GM12878 (cell line): ENCODE data around the gene MMADHC. TPM values are rescaled to one million over a fixed set of nuclear protein-coding genes. Genes with fewer than 3 reads are reported as not detected.

Experiments
- ATAC-seq: fragments of 200-7000 bp; cut with Tn5 transposase; 3 replicates; pipeline ENCODE4 v1.9.1; 2020; ENCODE audit warnings: mild to moderate bottlenecking, moderate library complexity
- Bru-seq: library from RNA; stranded (reverse); fragments of 400-500 nt; gene quantifications from one replicate; lab custom pipeline; 2021; lab: Mats Ljungman, UMichigan
- BruChase-seq, 2 experiments: library from RNA; stranded (reverse); fragments of 400-500 nt; gene quantifications; one replicate each; lab custom pipeline; 2021; lab: Mats Ljungman, UMichigan
- BruUV-seq: library from RNA; stranded (reverse); fragments of 400-500 nt; replicated peaks from 2 replicates; lab custom pipeline; 2021; lab: Mats Ljungman, UMichigan
- CTCF ChIA-PET: fragments of 300-600 bp; sonication (Branson Sonifier 250); formaldehyde crosslinking; extraction: SDS; loops from one replicate; lab custom pipeline; 2021; ENCODE audit warnings: inconsistent platforms; lab: Yijun Ruan, JAX
- POLR2A ChIA-PET: fragments of 350-600 bp; formaldehyde crosslinking; extraction: SDS; loops from one replicate; lab custom pipeline; 2021; ENCODE audit warnings: inconsistent platforms; lab: Charles Lee
- RAD21 ChIA-PET: fragments of 300-600 bp; sonication (Branson Sonifier 250); formaldehyde crosslinking; loops from one replicate; lab custom pipeline; 2023; ENCODE audit warnings: antibody characterized with exemption; ENCODE audit not compliant: unreplicated experiment; lab: Charles Lee
- SMC1A ChIA-PET: fragments of 300-600 bp; sonication (Branson Sonifier 250); formaldehyde crosslinking; loops from one replicate; lab custom pipeline; 2023; ENCODE audit not compliant: unreplicated experiment, uncharacterized antibody; lab: Charles Lee
- DNase-seq: peaks from one replicate; pipeline ENCODE4 v3.0.0-alpha.2; 2011; ENCODE audit warnings: low read depth, low spot score
- FAIRE-seq: peaks from 3 replicates; lab custom pipeline; 2011; peaks lifted over from hg19 to GRCh38; lab: Jason Lieb, UNC
- H2AFZ ChIP-seq: 2 replicates; pipeline ENCODE4 v1.6.0; 2011; ENCODE audit warnings: low read depth, low read length, control low read depth; ENCODE audit not compliant: control insufficient read depth
- H3K27ac ChIP-seq: 2 replicates; pipeline ENCODE4 v1.5.1; 2011; ENCODE audit warnings: control low read depth; ENCODE audit not compliant: control insufficient read depth, insufficient read depth
- H3K27me3 ChIP-seq, 2 experiments: replicated peaks in 1 of 2; 2 replicates each; pipeline versions ENCODE4 v1.6.0 to v1.6.1; 2011; ENCODE audit warnings: low read length in 1 of 2; ENCODE audit not compliant: control insufficient read depth in 2 of 2, insufficient read depth in 2 of 2
- H3K36me3 ChIP-seq, 2 experiments: 2 replicates each; pipeline ENCODE4 v1.5.1; 2011; ENCODE audit warnings: low read length in 1 of 2; ENCODE audit not compliant: control insufficient read depth in 2 of 2, insufficient read depth in 2 of 2
- H3K4me1 ChIP-seq: 2 replicates; pipeline ENCODE4 v1.6.1; 2011; ENCODE audit warnings: mild to moderate bottlenecking, low read length, moderate library complexity, mixed read lengths; ENCODE audit not compliant: control insufficient read depth, insufficient read depth
- H3K4me2 ChIP-seq: 2 replicates; pipeline ENCODE4 v1.6.0; 2011; ENCODE audit warnings: control low read depth; ENCODE audit not compliant: control insufficient read depth, insufficient read depth
- H3K4me3 ChIP-seq: fragments of 200-600 bp; sonication (generic); 2 replicates; pipeline ENCODE4 v1.5.1; 2016
- H3K79me2 ChIP-seq: 2 replicates; pipeline ENCODE4 v1.6.0; 2011; ENCODE audit warnings: low read length; ENCODE audit not compliant: control insufficient read depth, insufficient read depth
- H3K9ac ChIP-seq: 2 replicates; pipeline ENCODE4 v1.8.0; 2011; ENCODE audit warnings: low read length, control low read depth, mixed read lengths; ENCODE audit not compliant: control insufficient read depth, insufficient read depth
- H3K9me3 ChIP-seq: replicated peaks from 3 replicates; pipeline ENCODE4 v1.5.1; 2011; ENCODE audit warnings: mild to moderate bottlenecking, low read length; ENCODE audit not compliant: control insufficient read depth, insufficient read depth
- H4K20me1 ChIP-seq: 2 replicates; pipeline ENCODE4 v1.6.0; 2011; ENCODE audit not compliant: control insufficient read depth, insufficient read depth
- BMI1 ChIP-seq: fragments of 450-650 bp; IDR thresholded peaks from 2 replicates; pipeline ENCODE4 v1.6.1; 2016; ENCODE audit warnings: mild to moderate bottlenecking, moderate library complexity, borderline replicate concordance
- EZH2 ChIP-seq: IDR thresholded peaks from 2 replicates; pipeline ENCODE4 v1.6.1; 2012; ENCODE audit warnings: low read depth, mild to moderate bottlenecking, control low read depth, inconsistent platforms, low read length, borderline replicate concordance; ENCODE audit not compliant: control insufficient read depth
- KAT2A ChIP-seq: conservative IDR thresholded peaks from 2 replicates; pipeline ENCODE4 v1.6.1; 2011; ENCODE audit warnings: low read depth, low read length; ENCODE audit not compliant: control insufficient read depth
- KDM1A ChIP-seq: fragments of 200-600 bp; sonication (generic); IDR thresholded peaks from 2 replicates; pipeline ENCODE4 v1.6.1; 2016; ENCODE audit warnings: borderline replicate concordance
- MEF2A ChIP-seq: IDR thresholded peaks from 2 replicates; pipeline ENCODE4 v1.6.1; 2011; ENCODE audit warnings: low read depth, mild to moderate bottlenecking, low read length, moderate library complexity; ENCODE audit not compliant: insufficient read depth
- MYC ChIP-seq: IDR thresholded peaks from 2 replicates; pipeline ENCODE4 v1.6.1; 2011; ENCODE audit warnings: mild to moderate bottlenecking, low read length, moderate library complexity, inconsistent platforms; ENCODE audit not compliant: insufficient read depth, insufficient replicate concordance, insufficient read length, severe bottlenecking
- NR2C2 ChIP-seq: IDR thresholded peaks from 2 replicates; pipeline ENCODE4 v1.6.1; 2011; ENCODE audit warnings: borderline replicate concordance, low read depth; ENCODE audit not compliant: control insufficient read depth, insufficient read length
- PRDM15 ChIP-seq: fragments of 450-650 bp; formaldehyde crosslinking; IDR thresholded peaks from 2 replicates; pipeline ENCODE4 v1.4.0; 2020; ENCODE audit warnings: mild to moderate bottlenecking, moderate library complexity
- RFX5 ChIP-seq: IDR thresholded peaks from 2 replicates; pipeline ENCODE4 v1.6.1; 2011; ENCODE audit warnings: low read depth, low read length, improper control_type of control experiment
- SMAD5 ChIP-seq: IDR thresholded peaks from 2 replicates; pipeline ENCODE4 v1.6.1; 2016; ENCODE audit warnings: antibody characterized with exemption, low read depth
- ZNF207 ChIP-seq: fragments of 450-650 bp; IDR thresholded peaks from 2 replicates; pipeline ENCODE4 v1.6.1; 2014; ENCODE audit warnings: antibody characterized with exemption, mild to moderate bottlenecking, borderline replicate concordance
- ZNF622 ChIP-seq: fragments of 450-650 bp; IDR thresholded peaks from 2 replicates; pipeline ENCODE4 v1.6.1; 2017; ENCODE audit warnings: mild to moderate bottlenecking, inconsistent platforms
- WGBS: methylation state at CpG from one replicate; pipeline ENCODE4 v1.1.6; 2016; ENCODE audit warnings: low lambda C conversion rate; ENCODE audit not compliant: insufficient replicate concordance, insufficient coverage; ENCODE audit errors: missing lambda C conversion rate; 5-methylcytosine and 5-hydroxymethylcytosine counted together
- in situ Hi-C: fragments of 300-500 bp; cut with MboI; formaldehyde crosslinking; loops from 9 replicates; pipeline ENCODE4 v1.14.3; 2018; ENCODE audit warnings: mixed read lengths
- intact Hi-C: fragments of 100-400 bp; cut with micrococcal nuclease; formaldehyde crosslinking; loops from one replicate; pipeline ENCODE4 v1.14.2; 2022; ENCODE audit not compliant: unreplicated experiment
- long read RNA-seq, 2 experiments: library from polyadenylated mRNA; unstranded; transcript quantifications; one replicate each; pipeline ENCODE4 v2.0.0, GENCODE V29; 2019 to 2020
- polyA minus RNA-seq, 3 experiments: library from RNA; depleted of rRNA, polyadenylated mRNA; stranded (reverse); fragments of >200 nt; gene quantifications; 2 replicates each; pipeline ENCODE4 v1.2.3, GENCODE V29; 2011
- polyA plus RNA-seq, 11 experiments: library from polyadenylated mRNA; depleted of rRNA in 4 of 11; unstranded in 6 of 11; stranded (reverse) in 5 of 11; fragments of >200 nt; fragmentation: Nextera tagmentation in 4 of 11; fragmentation: Illumina TruSeq in 1 of 11; extraction: Ambion mirVana in 4 of 11; extraction: Trizol in 1 of 11; gene quantifications; 1 replicate in 1 of 11; 2 replicates in 10 of 11; pipeline versions ENCODE4 v1.2.1 to v1.2.3, GENCODE V29; 2011 to 2016; ENCODE audit warnings: inconsistent platforms in 2 of 11, missing spikeins in 2 of 11, low read depth in 1 of 11
- total RNA-seq, 4 experiments: library from RNA; depleted of rRNA in 3 of 4; stranded (reverse); fragments of >200 nt in 3 of 4; fragmentation: Illumina TruSeq in 1 of 4; extraction: Trizol in 1 of 4; gene quantifications; 2 replicates each; pipeline versions ENCODE4 v1.2.1 to v1.2.3, GENCODE V29; 2013 to 2021

Gene MMADHC
- 56.5 and 84.0 TPM in 2 replicates for total RNA-seq (2013; cell fraction: nucleolus; rRNA removed)
- 112 and 127 TPM in 2 replicates for total RNA-seq (2014; rRNA removed)
- 135 and 139 TPM in 2 replicates for total RNA-seq (2014; rRNA removed; fragmentation: Illumina TruSeq; extraction: Trizol)
- total RNA-seq (2021), result 98.5 and 106 TPM in 2 replicates
- 90.6 TPM for polyA plus RNA-seq (2011; ENCODE audit: low read depth)
- polyA plus RNA-seq (2011; rRNA removed), result 154 and 227 TPM in 2 replicates
- 56.8 TPM in 2 replicates for polyA plus RNA-seq (2011; cell fraction: cytosol; rRNA removed)
- 46.2 and 57.3 TPM in 2 replicates for polyA plus RNA-seq (2011; cell fraction: nucleus; rRNA removed)
- polyA plus RNA-seq (2012), result 122 and 128 TPM in 2 replicates
- polyA plus RNA-seq (2014; fragmentation: Illumina TruSeq; extraction: Trizol), result 128 and 133 TPM in 2 replicates
- 100 to 1,000 TPM; 292 to 415 TPM for polyA plus RNA-seq (2014; fragmentation: Nextera tagmentation; extraction: Ambion mirVana)
- 77.1 and 93.6 TPM in 2 replicates for polyA plus RNA-seq (2014; rRNA removed)
- polyA plus RNA-seq (2016; fragmentation: Nextera tagmentation; extraction: Ambion mirVana), result 100 to 1,000 TPM; 183 to 185 TPM
- 102 and 103 TPM in 2 replicates for polyA minus RNA-seq (2011; rRNA and poly(A)+ RNA removed)
- polyA minus RNA-seq (2011; cell fraction: cytosol; rRNA and poly(A)+ RNA removed), result 34.7 and 37.4 TPM in 2 replicates
- polyA minus RNA-seq (2011; cell fraction: nucleus; rRNA and poly(A)+ RNA removed), result 35.3 and 56.3 TPM in 2 replicates
- percentile 98 among the genes with signal in this experiment for Bru-seq, nascent RNA
- BruChase-seq, experiment 1, labeled RNA remaining after a 6-hour chase, result percentile 93 among the genes with signal in this experiment
- BruChase-seq, experiment 2, labeled RNA remaining after a 2-hour chase, result percentile 95 among the genes with signal in this experiment
- long read RNA-seq, experiment 1, transcript MMADHC-201 (8 exons, 1,436 nt), result major isoform, 117 of 139 reads
- long read RNA-seq, experiment 1, transcript MMADHC-203 (7 exons, 1,726 nt), result minor isoform, 9 of 139 reads
- long read RNA-seq, experiment 1, partial matches to known transcripts, result 3 of 139 reads
- long read RNA-seq, experiment 1, other reads (novel, unspliced or antisense), result 10 of 139 reads
- long read RNA-seq, experiment 2, transcript MMADHC-201 (8 exons, 1,436 nt), result major isoform, 357 of 411 reads
- long read RNA-seq, experiment 2, transcript MMADHC-203 (7 exons, 1,726 nt), result minor isoform, 22 of 411 reads
- long read RNA-seq, experiment 2, partial matches to known transcripts, result 24 of 411 reads
- long read RNA-seq, experiment 2, other reads (novel, unspliced or antisense), result 8 of 411 reads

- BruUV-seq, result no TSS peak
- Histone ChIP-seq H4K20me1 (no peaks in the 10 kb centered on the region), H3K27ac (peak within 1 kb of the TSS; percentile 94), H3K4me3 (peak within 1 kb of the TSS; percentile 97), H3K36me3 (no peaks in the 10 kb centered on the region; a peak in 1 of 4 replicates), H2AFZ (peak within 1 kb of the TSS; percentile 95), H3K9me3 (no peaks in the 10 kb centered on the region), H3K79me2 (peaks cover 47% of the 10 kb centered on the region), H3K27me3 (no peaks in the 10 kb centered on the region), H3K4me1 (no peaks in the 10 kb centered on the region), H3K4me2 (peak within 1 kb of the TSS; percentile 80), H3K9ac (peak within 1 kb of the TSS; percentile 95)
- intact Hi-C loops, result no loop called here
- ChIA-PET RAD21 (interaction anchor here (0.8 to 2.4 kb wide), 6 partner anchors 8 to 1651 kb away, joined by 3 to 8 read pairs (median 4); no protein-coding TSS in a partner anchor), CTCF (interaction anchor here (0.6 to 1.6 kb wide), 9 partner anchors 8 to 1113 kb away, joined by 3 to 7 read pairs (median 4); no protein-coding TSS in a partner anchor), POLR2A (interaction anchor here (0.5 to 1.4 kb wide), 3 partner anchors 9 to 882 kb away, joined by 3 to 7 read pairs (median 4); no protein-coding TSS in a partner anchor), SMC1A (interaction anchor here (0.6 to 1.9 kb wide), 8 partner anchors 13 to 941 kb away, joined by 3 to 11 read pairs (median 3); no protein-coding TSS in a partner anchor)
- 1% methylated on average over 45 of the region's 45 CpGs for WGBS
- ATAC-seq (peak; percentile 95), DNase-seq (peak; percentile 88), FAIRE-seq (peak; percentile 97)
- in situ Hi-C loops, result loop anchor here (25.0 kb wide), 2 partner anchors 1825 to 1950 kb away; partner anchors contain the start of gene RIF1
- TF ChIP-seq BMI1 (no peak), KDM1A (no peak), MYC (no peak), ZNF207 (peak; percentile 78; the same call in 1 of the 2 replicates), RFX5 (no peak), MEF2A (no peak), PRDM15 (CRISPR knock-in tag) (no peak), ZNF622 (no peak), EZH2 (no peak), KAT2A (no peak), SMAD5 (peak; percentile 92), NR2C2 (no peak)
Observed at GRCh38 chr2:149587220-149587949, at the start of gene MMADHC. Gene MMADHC (minus strand): TSS chr2:149587775. CDS start chr2:149587097, 678 bp downstream.
